ENCODE results near the gene MGAM2.

MGAM2 gene

DNA sequence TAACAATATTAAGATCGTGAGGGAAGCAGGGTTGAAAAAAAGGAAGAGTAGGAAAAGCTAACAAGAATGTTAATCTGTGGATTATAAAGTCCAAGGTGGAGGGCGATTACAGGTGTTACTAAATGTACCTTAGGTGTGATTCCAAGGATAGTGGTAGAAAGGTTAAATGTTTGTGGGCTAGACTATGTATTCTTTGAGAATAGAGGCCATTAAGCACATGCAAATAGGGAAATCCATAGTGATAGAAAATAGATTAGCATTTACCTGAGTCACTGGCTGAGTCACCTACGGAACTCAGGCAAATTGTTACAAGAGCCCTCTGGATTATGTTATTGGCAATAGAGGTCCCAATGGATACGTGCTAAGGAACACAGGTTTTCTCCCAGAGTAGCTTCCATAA lies 9.0 kb downstream of the MGAM2 start:
- no peak for DNase-seq (ENCODE audit: low read depth)

DNA sequence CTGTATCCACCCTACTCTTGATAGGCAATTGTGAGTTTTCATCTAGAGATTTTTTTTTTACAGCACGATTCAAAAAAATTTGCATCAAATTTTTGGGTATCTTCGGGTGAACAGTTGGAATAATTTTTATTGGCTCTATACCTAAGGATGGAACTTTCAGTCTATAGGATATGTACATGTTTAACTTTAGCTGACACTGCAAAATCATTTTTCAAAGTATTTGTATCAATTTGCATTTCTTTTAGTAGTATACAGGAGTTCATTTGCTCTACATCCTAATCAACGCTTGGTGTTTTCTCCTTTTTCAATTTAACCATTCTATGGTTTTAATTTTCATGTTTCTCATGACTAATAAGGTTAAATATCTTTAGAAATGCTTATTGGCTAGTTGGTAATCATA lies 11.7 kb downstream of the MGAM2 start:
- DNase-seq (ENCODE audit: low read depth), result no peak

DNA sequence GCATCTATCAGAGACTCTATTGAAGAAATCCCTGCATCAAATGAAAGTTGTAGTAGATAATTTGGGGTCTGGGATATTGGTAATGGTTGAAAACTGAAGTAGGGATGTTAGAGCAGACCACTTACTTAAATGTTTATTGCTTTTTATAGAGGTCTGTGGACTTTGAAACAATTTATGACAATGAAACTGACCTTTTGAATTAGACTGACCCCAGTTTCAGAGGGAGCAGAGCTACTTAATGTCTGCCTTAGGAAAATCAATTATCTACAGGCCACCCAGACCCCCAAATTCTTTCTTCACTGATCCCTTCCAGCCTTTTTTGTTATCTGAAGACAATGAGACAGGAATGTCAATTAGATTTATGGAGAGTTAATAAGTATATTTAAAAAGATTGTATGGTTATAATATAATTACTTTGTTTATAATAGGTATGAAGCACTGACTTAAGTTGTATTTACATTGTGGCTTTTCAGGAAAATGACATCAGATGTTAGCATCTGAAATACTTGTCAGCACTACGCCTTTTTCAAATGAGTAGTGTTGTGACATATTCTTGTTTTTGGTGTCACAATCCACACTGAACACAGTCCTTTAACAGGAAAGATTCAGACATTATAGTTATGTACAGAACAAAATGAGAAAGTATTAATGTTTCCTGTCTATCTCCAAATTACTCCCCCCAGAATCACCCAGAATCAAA lies 13.9 kb downstream of the MGAM2 start:
- no peak for DNase-seq (ENCODE audit: low read depth)

DNA sequence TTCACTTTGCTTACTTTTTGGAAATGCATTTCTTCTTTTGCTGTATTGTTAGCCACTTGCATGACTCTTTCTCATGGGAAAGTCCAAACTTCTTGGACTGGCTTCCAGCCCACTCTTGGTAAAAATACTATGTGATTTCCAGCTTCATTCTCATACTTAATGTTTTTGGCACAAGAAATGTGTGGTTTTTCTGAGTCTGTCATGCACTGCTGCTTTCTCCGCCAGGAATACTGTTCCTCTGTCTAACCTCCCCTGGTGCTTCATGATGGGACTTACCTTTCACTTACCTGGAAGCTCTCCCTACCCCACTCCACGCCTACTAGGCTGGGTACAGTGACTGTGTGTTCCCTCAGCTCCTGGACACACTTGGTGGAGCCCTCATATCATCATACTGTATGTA lies 18.7 kb downstream of the MGAM2 start:
- DNase-seq (ENCODE audit: low read depth), result no peak

DNA sequence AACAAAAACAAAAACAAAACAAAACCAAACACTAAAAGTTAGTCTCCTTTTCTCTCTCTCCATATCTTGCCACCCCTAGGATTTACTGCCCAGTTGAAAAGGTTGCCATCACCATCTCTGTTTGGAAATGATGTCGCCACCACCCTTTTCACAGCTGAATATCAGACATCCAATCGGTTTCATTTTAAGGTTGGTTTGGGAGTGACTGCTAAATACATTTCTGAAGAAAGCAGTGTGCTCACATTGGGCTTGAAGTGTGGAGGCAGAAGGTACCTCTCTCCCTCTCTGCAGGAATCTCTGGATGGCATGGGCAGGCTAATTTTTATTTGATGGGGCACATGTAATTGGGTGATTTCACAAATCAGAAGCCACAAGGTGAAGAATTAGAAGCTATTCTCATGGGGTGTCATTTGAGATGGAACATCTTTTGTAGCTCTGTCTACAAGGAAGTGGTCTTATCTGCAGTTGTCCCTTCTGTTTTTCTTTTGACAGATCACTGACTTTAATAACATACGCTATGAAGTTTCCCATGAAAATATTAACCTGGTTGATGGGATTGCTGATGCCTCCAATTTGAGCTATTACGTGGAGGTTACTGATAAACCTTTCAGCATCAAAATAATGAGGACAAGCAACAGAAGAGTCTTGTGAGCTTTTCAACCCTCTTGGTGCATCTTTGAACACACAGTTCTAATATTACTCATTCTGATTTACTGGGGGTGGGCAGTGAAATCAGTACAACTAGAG lies 20.1 kb downstream of the MGAM2 start:
- no peak for DNase-seq (ENCODE audit: low read depth)

DNA sequence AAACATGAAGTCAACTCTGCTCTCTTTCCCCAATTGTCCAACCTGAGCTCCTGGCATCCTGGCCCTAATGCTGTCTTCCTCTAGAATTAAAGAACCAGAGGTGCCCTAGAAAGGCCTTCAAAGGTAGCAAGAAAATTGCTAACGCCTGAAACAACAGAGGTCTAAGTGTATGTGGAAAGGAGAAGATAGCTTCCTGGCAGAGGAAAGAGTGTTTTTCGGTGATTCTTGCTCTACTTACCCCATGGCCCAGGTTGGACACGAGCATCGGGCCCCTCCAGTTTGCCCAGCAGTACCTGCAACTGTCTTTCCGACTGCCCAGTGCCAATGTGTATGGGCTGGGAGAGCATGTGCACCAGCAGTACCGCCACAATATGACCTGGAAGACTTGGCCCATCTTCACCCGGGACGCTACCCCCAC lies 22.2 kb downstream of the MGAM2 start:
- DNase-seq (ENCODE audit: low read depth), result no peak

DNA sequence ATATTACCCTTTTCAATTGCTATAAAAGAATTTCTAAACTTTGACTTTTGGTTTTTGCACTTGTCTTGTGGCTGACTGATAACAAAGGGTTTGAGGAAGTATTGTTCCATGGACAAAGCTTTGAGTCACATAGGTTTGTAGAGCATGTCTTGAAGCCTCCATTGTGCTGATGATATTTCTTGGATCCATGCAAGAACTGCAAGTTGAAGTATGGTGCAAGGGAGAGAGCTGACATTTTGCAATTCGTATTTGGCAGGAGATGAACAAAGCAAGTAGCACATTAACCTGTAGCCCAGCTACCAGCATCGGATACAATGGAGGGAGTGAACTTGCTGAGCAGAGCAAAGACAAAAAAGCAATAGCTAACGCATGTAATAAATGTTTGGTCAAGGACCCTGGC lies 23.4 kb downstream of the MGAM2 start:
- no peak for DNase-seq (ENCODE audit: low read depth)

DNA sequence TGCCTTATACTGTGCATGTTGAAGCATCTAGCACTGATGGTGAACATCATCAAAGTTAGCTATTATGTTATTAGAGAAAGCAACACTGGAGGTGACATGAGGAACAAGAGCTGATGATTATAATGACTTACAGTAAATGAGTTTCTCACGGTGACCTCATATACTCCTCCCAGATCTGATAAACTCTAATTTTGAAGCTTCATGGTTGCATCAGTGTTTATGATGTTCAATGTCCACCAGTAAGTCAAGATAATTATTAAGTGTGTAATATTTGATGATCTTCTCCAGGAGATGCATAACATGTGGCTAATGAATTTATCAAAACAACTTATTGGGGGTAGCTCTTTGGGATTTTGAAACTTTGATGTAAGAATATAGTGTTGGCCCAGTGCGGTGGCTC lies 27.5 kb downstream of the MGAM2 start:
- no peak for DNase-seq (ENCODE audit: low read depth)

DNA sequence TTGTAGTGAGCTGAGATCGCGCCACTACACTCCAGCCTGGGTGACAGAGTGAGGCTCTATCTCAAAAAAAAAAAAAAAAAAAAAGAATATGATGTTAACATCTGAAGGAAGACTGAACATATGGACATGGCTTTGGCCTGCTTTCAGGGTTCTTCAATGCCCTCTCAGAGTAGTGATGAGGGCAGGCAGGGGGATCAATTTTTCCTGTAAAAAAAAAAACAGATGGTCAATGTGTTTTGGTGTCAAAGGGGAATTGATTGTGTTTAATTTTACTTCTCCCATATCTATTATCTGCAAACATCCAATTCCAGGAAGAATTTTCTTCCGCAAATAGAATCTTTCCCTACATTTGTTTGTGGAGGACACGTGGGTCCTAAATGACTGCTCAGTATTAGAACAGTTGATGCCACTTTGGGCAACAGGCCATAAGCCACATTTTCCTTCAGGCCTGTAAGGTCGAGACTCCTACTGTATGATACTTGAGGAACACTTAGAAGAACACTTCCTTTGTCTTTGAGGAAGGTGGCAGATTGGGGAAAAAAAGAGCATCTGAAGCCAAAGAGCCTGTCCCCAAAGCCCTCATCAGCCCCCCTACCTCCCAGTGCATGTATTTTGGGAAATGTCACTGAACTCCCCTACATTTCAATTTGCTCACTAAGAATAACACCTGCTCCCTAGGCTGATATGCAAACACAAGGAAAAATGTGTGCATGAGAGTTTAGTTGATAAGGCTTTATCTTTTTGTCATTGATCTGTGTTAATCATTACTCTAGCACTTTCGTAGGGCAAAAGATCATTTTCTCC lies 28.3 kb downstream of the MGAM2 start:
- no peak for DNase-seq (ENCODE audit: low read depth)

DNA sequence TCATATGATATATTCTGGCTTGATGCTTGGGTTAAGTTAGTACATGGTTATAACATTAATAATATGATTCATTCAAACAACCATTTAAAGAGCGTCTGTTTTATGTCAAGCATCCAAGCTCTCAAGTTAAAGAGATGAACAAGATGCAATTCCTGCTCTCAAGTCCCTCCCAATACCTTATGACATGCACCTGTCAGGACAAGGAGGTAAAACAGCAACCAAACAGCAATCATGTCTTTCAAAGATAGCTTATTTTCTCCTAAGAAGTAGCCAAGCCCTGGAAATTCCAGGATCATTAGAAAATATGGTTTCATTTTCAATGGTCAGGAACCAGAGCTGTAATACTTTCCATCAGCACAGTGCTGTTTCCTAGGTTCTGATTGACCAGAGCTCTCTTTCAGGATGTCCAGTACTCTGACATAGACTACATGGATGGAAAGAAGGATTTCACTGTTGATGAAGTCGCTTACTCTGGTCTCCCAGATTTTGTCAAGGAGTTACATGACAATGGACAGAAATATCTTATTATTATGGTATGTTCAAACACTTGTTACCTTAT lies 29.0 kb downstream of the MGAM2 start:
- DNase-seq (ENCODE audit: low read depth), result no peak

DNA sequence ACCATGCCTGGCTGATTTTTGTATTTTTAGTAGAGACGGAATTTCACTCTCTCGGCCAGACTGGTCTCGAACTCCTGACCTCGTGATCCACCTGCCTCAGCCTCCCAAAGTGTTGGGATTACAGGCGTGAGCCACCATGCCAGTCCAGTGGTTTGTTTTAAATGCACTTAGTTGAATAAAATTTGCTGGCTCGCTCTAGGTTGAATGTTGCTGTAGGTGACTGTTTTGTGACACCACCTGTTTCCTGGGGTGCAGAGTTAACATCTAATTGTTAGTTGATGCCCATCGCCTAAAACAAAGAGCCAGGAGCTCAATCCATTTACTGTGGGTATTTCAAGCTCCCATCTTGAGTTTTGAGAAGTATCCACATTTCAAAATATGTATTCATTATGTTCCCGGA lies 31.2 kb downstream of the MGAM2 start:
- DNase-seq (ENCODE audit: low read depth), result no peak

DNA sequence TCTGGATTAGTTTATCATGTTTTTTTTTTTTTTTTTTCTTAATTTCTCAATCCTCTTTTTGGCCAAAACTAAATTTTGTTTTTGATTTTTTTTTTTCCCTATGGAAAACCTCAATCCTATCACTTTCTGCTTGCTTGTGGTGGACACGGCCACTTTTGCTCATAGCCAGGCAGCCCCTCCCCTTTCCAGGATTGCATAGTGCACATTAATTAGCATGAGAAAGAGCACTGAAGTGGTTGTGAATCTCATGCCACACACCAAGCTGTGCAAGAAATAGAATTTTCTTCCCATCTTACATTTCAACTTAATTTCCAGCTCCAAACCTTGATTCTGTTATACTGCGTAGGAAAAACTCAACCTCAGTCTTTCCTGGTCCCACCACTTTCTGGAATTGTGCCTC lies 34.6 kb downstream of the MGAM2 start:
- no peak for DNase-seq (ENCODE audit: low read depth)

DNA sequence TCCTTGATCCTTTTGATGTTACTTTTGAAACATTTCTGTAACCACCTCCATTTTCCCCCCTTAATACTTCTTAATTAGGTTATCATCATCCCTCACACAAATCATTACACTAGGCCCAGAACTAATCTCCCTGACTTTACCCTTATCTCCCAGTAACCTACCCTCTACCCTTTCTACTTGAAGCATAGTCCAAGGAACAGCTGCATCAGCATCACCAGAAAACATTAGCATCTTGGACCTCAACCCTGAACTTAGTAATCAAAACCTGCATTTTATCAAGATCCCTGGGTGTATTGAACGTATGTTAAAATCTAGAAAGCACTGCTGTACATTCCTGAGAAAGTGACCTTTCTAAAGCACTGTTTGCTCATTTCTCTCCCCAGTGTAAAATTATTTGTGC lies 38.8 kb downstream of the MGAM2 start:
- DNase-seq (ENCODE audit: low read depth), result no peak

DNA sequence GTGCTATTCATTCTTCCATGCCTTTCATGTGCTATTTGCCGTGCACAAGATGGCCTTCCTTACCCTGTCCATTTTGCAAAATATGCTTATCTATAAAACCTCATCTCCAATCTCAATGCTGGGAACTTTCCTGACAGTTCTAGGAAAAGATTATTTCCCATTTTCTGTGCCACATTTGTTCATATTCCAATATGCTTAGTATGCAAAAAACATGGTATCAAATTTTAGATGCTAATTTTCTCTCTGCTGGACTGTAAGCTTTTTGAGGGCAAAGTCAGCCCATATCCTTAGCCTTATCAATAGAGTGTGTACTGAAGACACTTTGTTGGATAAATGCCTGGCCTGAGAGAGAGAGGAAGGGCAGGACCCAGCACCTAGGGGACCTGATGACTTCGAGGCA lies 39.4 kb downstream of the MGAM2 start:
- DNase-seq (ENCODE audit: low read depth), result no peak

DNA sequence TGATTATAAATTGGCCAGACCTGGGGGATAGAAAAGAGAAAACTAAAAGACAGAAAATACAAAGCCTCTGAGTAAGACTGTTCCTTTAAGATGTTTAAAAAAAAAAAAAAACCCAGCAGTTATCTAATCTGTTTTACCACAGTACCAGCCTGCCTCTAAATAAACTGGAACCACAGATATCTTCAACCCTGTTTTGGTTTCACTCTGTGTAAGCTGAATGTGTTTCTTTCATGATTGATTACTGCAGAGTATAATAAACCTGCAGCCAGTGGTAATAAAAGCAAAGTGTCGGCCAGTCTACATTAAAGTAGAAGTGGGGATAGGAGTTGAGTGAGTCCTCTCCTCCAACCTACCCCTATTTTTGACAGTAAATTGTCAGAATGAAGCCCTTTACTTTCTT lies 40.6 kb downstream of the MGAM2 start:
- no peak for DNase-seq (ENCODE audit: low read depth)

DNA sequence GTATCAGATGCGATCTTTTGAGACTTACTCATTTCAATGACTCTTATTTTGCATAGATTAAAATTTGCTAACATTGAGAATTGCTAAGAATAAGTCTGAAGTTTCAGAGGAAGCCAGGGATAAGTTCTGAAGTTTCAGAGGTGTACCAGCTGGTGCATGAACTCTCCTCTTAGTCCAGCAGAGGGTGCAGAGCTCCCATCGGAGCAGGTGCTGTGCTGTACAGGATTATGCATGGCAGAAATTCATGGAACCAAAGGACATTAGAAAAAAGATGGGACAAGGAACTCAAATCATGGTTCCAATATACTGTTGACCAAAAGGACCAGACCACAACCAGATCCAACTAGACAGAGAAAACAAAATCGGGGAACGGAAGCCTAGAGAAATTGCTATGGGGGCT lies 41.9 kb downstream of the MGAM2 start:
- DNase-seq (ENCODE audit: low read depth), result no peak

DNA sequence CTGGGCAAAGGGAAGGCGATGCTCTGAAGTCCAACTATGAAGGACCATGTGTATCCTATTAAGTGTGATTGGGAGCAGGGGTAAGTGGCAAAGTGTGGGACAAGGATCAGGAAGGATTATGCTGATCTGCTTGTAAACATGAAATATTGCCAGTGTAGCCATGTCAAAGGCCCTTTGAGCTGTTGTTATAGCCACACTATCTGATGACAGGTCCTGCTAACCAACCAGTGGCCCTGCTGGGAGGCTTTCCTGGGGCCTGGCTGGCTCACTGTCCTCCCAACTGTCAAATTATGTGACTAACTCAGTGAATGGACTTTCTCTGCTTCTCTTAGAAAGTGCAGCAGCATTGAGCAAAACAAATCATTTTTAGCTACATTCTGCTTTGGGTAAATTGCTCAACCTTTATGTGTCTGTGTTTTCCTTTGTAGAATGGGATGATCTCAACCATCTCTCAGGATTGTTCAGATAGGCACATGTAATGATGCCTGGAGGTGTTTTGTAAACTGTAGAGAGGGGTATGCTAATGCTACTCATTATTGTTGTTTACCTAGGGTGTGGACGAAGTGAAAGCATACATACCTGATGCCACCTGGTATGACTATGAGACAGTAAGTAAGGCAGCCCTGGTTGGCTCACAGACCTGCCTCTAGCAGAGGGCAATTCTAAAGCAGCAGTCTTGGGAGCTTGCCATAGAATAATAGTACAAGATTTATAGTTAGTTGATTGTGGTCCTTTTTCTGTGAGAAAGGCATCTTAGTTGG lies 47.4 kb downstream of the MGAM2 start:
- no peak for DNase-seq (ENCODE audit: low read depth)

DNA sequence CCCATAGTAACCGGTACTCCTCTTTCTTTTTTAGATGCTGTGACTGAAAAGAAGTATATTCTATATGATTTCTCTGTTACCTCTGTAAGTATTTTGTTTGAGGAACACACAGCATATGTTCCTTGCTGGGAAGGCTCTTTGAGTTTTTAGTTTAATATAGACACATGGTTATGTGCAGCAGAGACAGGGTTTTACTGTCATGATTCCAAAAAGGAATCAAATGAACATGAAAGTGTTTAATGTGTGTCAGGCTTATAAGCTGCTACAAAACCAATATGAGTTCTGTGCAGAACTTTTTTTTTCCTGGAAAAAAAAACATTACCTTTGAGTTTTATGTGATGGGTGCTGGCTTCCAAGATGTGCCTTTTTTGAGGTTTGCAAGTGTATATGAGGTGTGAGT lies 50.4 kb downstream of the MGAM2 start:
- DNase-seq (ENCODE audit: low read depth), result no peak

DNA sequence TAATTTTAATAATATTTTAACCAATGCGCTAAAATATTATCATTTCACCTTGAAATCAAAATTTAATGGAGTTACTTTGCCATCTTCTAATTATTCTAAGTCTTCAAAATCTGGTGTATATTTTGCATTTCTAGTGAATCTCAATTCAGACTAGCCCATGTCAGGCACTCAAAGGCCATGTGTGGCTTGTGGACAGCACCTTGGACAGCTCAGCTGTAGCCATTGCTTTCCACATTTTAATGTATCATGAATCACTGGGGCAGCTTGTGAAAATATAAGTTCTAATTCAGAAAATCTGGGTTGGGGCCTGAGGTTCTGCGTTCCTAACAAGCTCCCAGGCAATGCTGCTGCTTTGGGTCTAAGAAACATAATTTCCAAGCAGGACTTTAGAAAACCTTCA lies 57.2 kb downstream of the MGAM2 start:
- DNase-seq (ENCODE audit: low read depth), result no peak

DNA sequence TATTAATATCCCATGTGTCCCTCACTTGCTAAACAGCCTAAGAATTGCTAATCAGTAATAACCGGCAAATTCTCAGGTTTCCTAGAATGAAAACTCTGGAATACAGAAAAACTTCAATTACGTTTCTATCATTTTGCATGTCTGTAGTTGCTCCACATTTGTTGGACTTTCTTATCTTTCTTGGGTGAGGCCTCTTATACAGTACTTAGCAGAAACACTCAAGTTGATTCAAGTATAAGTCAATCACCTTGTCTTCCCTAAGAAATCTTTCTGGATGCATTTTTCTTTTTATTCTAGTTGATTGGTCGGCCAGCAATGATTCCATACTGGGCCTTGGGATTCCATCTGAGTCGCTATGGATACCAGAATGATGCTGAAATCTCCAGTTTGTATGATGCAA lies 61.4 kb downstream of the MGAM2 start:
- DNase-seq (ENCODE audit: low read depth), result no peak

DNA sequence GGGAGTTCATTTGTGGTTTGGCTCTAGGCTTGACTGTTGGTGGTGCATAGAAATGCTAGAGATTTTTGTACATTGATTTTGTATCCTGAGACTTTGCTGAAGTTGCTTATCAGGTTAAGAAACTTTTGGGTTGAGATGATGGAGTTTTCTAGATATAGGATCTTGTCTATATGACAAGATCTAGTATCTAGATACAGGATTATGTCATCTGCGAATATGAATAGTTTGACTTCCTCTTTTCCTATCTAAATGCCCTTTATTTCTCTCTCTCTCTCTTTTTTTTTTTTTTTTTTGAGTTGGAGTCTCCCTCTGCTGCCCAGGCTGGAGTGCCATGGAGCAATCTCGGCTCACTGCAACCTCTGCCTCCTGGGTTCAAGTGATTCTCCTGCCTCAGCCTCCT lies 62.9 kb downstream of the MGAM2 start:
- DNase-seq (ENCODE audit: low read depth), result no peak

DNA sequence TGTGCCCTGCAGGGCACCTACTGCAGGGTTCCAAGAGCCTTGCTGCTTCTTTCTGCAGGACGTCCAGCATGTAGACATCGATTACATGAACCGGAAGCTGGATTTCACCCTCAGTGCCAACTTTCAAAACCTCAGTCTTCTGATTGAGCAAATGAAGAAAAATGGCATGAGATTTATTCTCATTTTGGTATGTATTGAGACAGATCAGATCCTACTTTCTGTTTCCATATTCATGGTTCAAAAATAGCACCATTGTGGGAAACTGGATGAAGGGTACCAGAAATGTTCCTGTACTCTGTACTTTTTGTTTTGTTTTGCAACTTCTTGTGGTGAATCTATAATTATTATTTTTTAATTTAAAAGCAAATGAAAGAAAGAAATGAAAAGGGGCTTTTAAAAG lies 64.1 kb downstream of the MGAM2 start:
- no peak for DNase-seq (ENCODE audit: low read depth)
